ENCODE measurements around the gene CDK5.
"Not testable (repeated sequence)": the region's sequence is repeated elsewhere in the genome, so short reads cannot be mapped to it uniquely, and the experiment has no call there.

CDK5 gene

GRCh38 chr7:151045262-151045661 lies 12.4 kb downstream of the CDK5 start:
- peaks cover 0 to 5% of the 10 kb centered on the region in 2 donors for H3K36me3 ChIP-seq (ENCODE audit: control insufficient read depth in 2 of 2, insufficient read depth in 2 of 2, low read length in 2 of 2)
- H3K4me1 ChIP-seq (ENCODE audit: control insufficient read depth in 2 of 2, insufficient read depth in 2 of 2, low read length in 2 of 2), result no peaks in the 10 kb centered on the region
- no peak overlapping the region for H3K4me3 ChIP-seq (ENCODE audit: low read length in 2 of 2)
- H3K9me3 ChIP-seq (ENCODE audit: control insufficient read depth in 2 of 2, low read length in 2 of 2), result no peaks in the 10 kb centered on the region
- H3K27me3 ChIP-seq (ENCODE audit: control insufficient read depth in 2 of 2, insufficient read depth in 2 of 2, low read length in 2 of 2), result no peaks in the 10 kb centered on the region
- H3K9ac ChIP-seq (ENCODE audit: low read depth in 1 of 2, low read length in 2 of 2), result no peak overlapping the region
- H3K27ac ChIP-seq (ENCODE audit: low read depth in 2 of 2, low read length in 2 of 2), result no peak overlapping the region

GRCh38 chr7:151043959-151044358 lies 13.7 kb downstream of the CDK5 start:
- H3K27me3 ChIP-seq (ENCODE audit: control insufficient read depth in 2 of 2, insufficient read depth in 2 of 2, low read length in 2 of 2), result no peaks in the 10 kb centered on the region
- peaks cover 0 to 5% of the 10 kb centered on the region in 2 donors for H3K36me3 ChIP-seq (ENCODE audit: control insufficient read depth in 2 of 2, insufficient read depth in 2 of 2, low read length in 2 of 2)
- no peak overlapping the region for H3K9ac ChIP-seq (ENCODE audit: low read depth in 1 of 2, low read length in 2 of 2)
- no peaks in the 10 kb centered on the region for H3K9me3 ChIP-seq (ENCODE audit: control insufficient read depth in 2 of 2, low read length in 2 of 2)
- H3K4me1 ChIP-seq (ENCODE audit: control insufficient read depth in 2 of 2, insufficient read depth in 2 of 2, low read length in 2 of 2), result no peaks in the 10 kb centered on the region
- no peak overlapping the region for H3K27ac ChIP-seq (ENCODE audit: low read depth in 2 of 2, low read length in 2 of 2)
- no peak overlapping the region for H3K4me3 ChIP-seq (ENCODE audit: low read length in 2 of 2)

GRCh38 chr7:151043449-151043848 lies 14.2 kb downstream of the CDK5 start:
- H3K36me3 ChIP-seq (ENCODE audit: control insufficient read depth in 2 of 2, insufficient read depth in 2 of 2, low read length in 2 of 2); H3K9me3 ChIP-seq (ENCODE audit: control insufficient read depth in 2 of 2, low read length in 2 of 2): not testable (repeated sequence)

GRCh38 chr7:151040616-151041375 lies 16.9 kb downstream of the CDK5 start:
- Histone ChIP-seq H3K27me3 (ENCODE audit: control insufficient read depth in 2 of 2, insufficient read depth in 2 of 2, low read length in 2 of 2) (no peaks in the 10 kb centered on the region), H3K27ac (ENCODE audit: low read depth in 2 of 2, low read length in 2 of 2) (no peak overlapping the region), H3K9me3 (ENCODE audit: control insufficient read depth in 2 of 2, low read length in 2 of 2) (no peaks in the 10 kb centered on the region), H3K4me3 (ENCODE audit: low read length in 2 of 2) (no peak overlapping the region), H3K9ac (ENCODE audit: low read depth in 1 of 2, low read length in 2 of 2) (no peak overlapping the region), H3K4me1 (ENCODE audit: control insufficient read depth in 2 of 2, insufficient read depth in 2 of 2, low read length in 2 of 2) (no peaks in the 10 kb centered on the region), H3K36me3 (ENCODE audit: control insufficient read depth in 2 of 2, insufficient read depth in 2 of 2, low read length in 2 of 2) (peaks cover 13 to 14% of the 10 kb centered on the region in 2 donors)

More at GRCh38 chr7:151043449-151043848, 14.2 kb downstream of the CDK5 start:
- H3K27ac ChIP-seq (ENCODE audit: low read depth in 2 of 2, low read length in 2 of 2); H3K27me3 ChIP-seq (ENCODE audit: control insufficient read depth in 2 of 2, insufficient read depth in 2 of 2, low read length in 2 of 2); H3K4me3 ChIP-seq (ENCODE audit: low read length in 2 of 2); H3K9ac ChIP-seq (ENCODE audit: low read depth in 1 of 2, low read length in 2 of 2); H3K4me1 ChIP-seq (ENCODE audit: control insufficient read depth in 2 of 2, insufficient read depth in 2 of 2, low read length in 2 of 2): not testable (repeated sequence)

- Histone ChIP-seq H3K9ac (ENCODE audit: low read depth in 1 of 2, low read length in 2 of 2) (no peak overlapping the region), H3K36me3 (ENCODE audit: control insufficient read depth in 2 of 2, insufficient read depth in 2 of 2, low read length in 2 of 2) (peaks cover 19 to 21% of the 10 kb centered on the region in 2 donors), H3K4me1 (ENCODE audit: control insufficient read depth in 2 of 2, insufficient read depth in 2 of 2, low read length in 2 of 2) (no peaks in the 10 kb centered on the region), H3K27ac (ENCODE audit: low read depth in 2 of 2, low read length in 2 of 2) (no peak overlapping the region), H3K9me3 (ENCODE audit: control insufficient read depth in 2 of 2, low read length in 2 of 2) (no peaks in the 10 kb centered on the region), H3K27me3 (ENCODE audit: control insufficient read depth in 2 of 2, insufficient read depth in 2 of 2, low read length in 2 of 2) (no peaks in the 10 kb centered on the region), H3K4me3 (ENCODE audit: low read length in 2 of 2) (no peak overlapping the region)
These were observed 17.7 kb downstream of the CDK5 start for GRCh38 chr7:151039850-151040548.

GRCh38 chr7:151038951-151039849 lies 18.5 kb downstream of the CDK5 start:
- no peak overlapping the region for H3K27ac ChIP-seq (ENCODE audit: low read depth in 2 of 2, low read length in 2 of 2)
- no peaks in the 10 kb centered on the region for H3K9me3 ChIP-seq (ENCODE audit: control insufficient read depth in 2 of 2, low read length in 2 of 2)
- no peaks in the 10 kb centered on the region for H3K27me3 ChIP-seq (ENCODE audit: control insufficient read depth in 2 of 2, insufficient read depth in 2 of 2, low read length in 2 of 2)
- H3K4me1 ChIP-seq (ENCODE audit: control insufficient read depth in 2 of 2, insufficient read depth in 2 of 2, low read length in 2 of 2), result no peaks in the 10 kb centered on the region
- no peak overlapping the region for H3K9ac ChIP-seq (ENCODE audit: low read depth in 1 of 2, low read length in 2 of 2)
- no peak overlapping the region for H3K4me3 ChIP-seq (ENCODE audit: low read length in 2 of 2)
- H3K36me3 ChIP-seq (ENCODE audit: control insufficient read depth in 2 of 2, insufficient read depth in 2 of 2, low read length in 2 of 2), result peaks cover 24 to 29% of the 10 kb centered on the region in 2 donors

- Histone ChIP-seq H3K9me3 (ENCODE audit: control insufficient read depth in 2 of 2, low read length in 2 of 2) (no peaks in the 10 kb centered on the region), H3K4me3 (ENCODE audit: low read length in 2 of 2) (no peak overlapping the region), H3K27ac (ENCODE audit: low read depth in 2 of 2, low read length in 2 of 2) (no peak overlapping the region), H3K27me3 (ENCODE audit: control insufficient read depth in 2 of 2, insufficient read depth in 2 of 2, low read length in 2 of 2) (no peaks in the 10 kb centered on the region), H3K36me3 (ENCODE audit: control insufficient read depth in 2 of 2, insufficient read depth in 2 of 2, low read length in 2 of 2) (peaks cover 29 to 31% of the 10 kb centered on the region in 2 donors), H3K4me1 (ENCODE audit: control insufficient read depth in 2 of 2, insufficient read depth in 2 of 2, low read length in 2 of 2) (no peaks in the 10 kb centered on the region), H3K9ac (ENCODE audit: low read depth in 1 of 2, low read length in 2 of 2) (no peak overlapping the region)
These were observed 21.8 kb downstream of the CDK5 start for GRCh38 chr7:151035902-151036301.

GRCh38 chr7:151035026-151035717 lies 22.5 kb downstream of the CDK5 start:
- no peak overlapping the region for H3K9ac ChIP-seq (ENCODE audit: low read depth in 1 of 2, low read length in 2 of 2)
- H3K9me3 ChIP-seq (ENCODE audit: control insufficient read depth in 2 of 2, low read length in 2 of 2), result no peaks in the 10 kb centered on the region
- no peaks in the 10 kb centered on the region for H3K4me1 ChIP-seq (ENCODE audit: control insufficient read depth in 2 of 2, insufficient read depth in 2 of 2, low read length in 2 of 2)
- H3K4me3 ChIP-seq (ENCODE audit: low read length in 2 of 2), result no peak overlapping the region
- no peak overlapping the region for H3K27ac ChIP-seq (ENCODE audit: low read depth in 2 of 2, low read length in 2 of 2)
- no peaks in the 10 kb centered on the region for H3K27me3 ChIP-seq (ENCODE audit: control insufficient read depth in 2 of 2, insufficient read depth in 2 of 2, low read length in 2 of 2)
- H3K36me3 ChIP-seq (ENCODE audit: control insufficient read depth in 2 of 2, insufficient read depth in 2 of 2, low read length in 2 of 2), result peaks cover 29 to 31% of the 10 kb centered on the region in 2 donors

GRCh38 chr7:151034312-151035025 lies 23.2 kb downstream of the CDK5 start:
- H3K4me3 ChIP-seq (ENCODE audit: low read length in 2 of 2), result no peak overlapping the region
- H3K27ac ChIP-seq (ENCODE audit: low read depth in 2 of 2, low read length in 2 of 2), result no peak overlapping the region
- H3K36me3 ChIP-seq (ENCODE audit: control insufficient read depth in 2 of 2, insufficient read depth in 2 of 2, low read length in 2 of 2), result peaks cover 29 to 31% of the 10 kb centered on the region in 2 donors

More at GRCh38 chr7:151034312-151035025, 23.2 kb downstream of the CDK5 start:
- Histone ChIP-seq H3K9me3 (ENCODE audit: control insufficient read depth in 2 of 2, low read length in 2 of 2) (no peaks in the 10 kb centered on the region), H3K4me1 (ENCODE audit: control insufficient read depth in 2 of 2, insufficient read depth in 2 of 2, low read length in 2 of 2) (no peaks in the 10 kb centered on the region), H3K9ac (ENCODE audit: low read depth in 1 of 2, low read length in 2 of 2) (no peak overlapping the region), H3K27me3 (ENCODE audit: control insufficient read depth in 2 of 2, insufficient read depth in 2 of 2, low read length in 2 of 2) (no peaks in the 10 kb centered on the region)

Data from mucosa of rectum (tissue), 2 donors.